SK-MEL-5 (cell line): ENCODE measurements around the gene SEMA5A. TPM values are rescaled to one million over a fixed set of nuclear protein-coding genes. Genes with fewer than 3 reads are reported as not detected.

Source experiments
- DNase-seq: peaks from one replicate; pipeline ENCODE4 v3.0.0-alpha.2; 2016; ENCODE audit warnings: low read depth, low spot score
- in situ Hi-C: cut with HindIII; loops from 2 replicates; pipeline ENCODE4 v1.10.0; 2016; ENCODE audit warnings: low sequenced_read_pairs, high pct_unique_total_duplicates, low pct_unique_long_range_greater_than_20kb
- total RNA-seq: library from RNA; depleted of rRNA; stranded (reverse); fragments of >200 nt; shearing (Covaris generic); gene quantifications from 2 replicates; pipeline ENCODE4 v1.2.3, GENCODE V29; 2014

Gene SEMA5A
- total RNA-seq, 1 experiment from 2014 or later, result 38.1 TPM

- DNase-seq, result no peak
- in situ Hi-C loops, result no loop called here
Observed at GRCh38 chr5:9169557-9169902, 376.3 kb downstream of the SEMA5A start.

- DNase-seq, result no peak
- in situ Hi-C loops, result no loop called here
Observed at GRCh38 chr5:9168791-9169556, 376.9 kb downstream of the SEMA5A start.

GRCh38 chr5:9166202-9167112, 379.4 kb downstream of the SEMA5A start:
- in situ Hi-C loops, result no loop called here
- DNase-seq, result peak; percentile 48

GRCh38 chr5:9165546-9165945, 380.3 kb downstream of the SEMA5A start:
- no peak for DNase-seq
- in situ Hi-C loops, result no loop called here

- in situ Hi-C loops, result no loop called here
- no peak for DNase-seq
Observed at GRCh38 chr5:9160747-9161146, 385.1 kb downstream of the SEMA5A start.

GRCh38 chr5:9157811-9158210, 388.1 kb downstream of the SEMA5A start:
- in situ Hi-C loops, result no loop called here
- peak; percentile 17 for DNase-seq

GRCh38 chr5:9157020-9157419, 388.9 kb downstream of the SEMA5A start:
- in situ Hi-C loops, result no loop called here
- peak; percentile 100 for DNase-seq

GRCh38 chr5:9156282-9156681, 389.6 kb downstream of the SEMA5A start:
- in situ Hi-C loops, result no loop called here
- DNase-seq, result peak; percentile 87

GRCh38 chr5:9151684-9152427, 394.0 kb downstream of the SEMA5A start:
- in situ Hi-C loops, result no loop called here
- DNase-seq, result peak; percentile 81

GRCh38 chr5:9149988-9150387, 395.9 kb downstream of the SEMA5A start:
- no peak for DNase-seq
- in situ Hi-C loops, result no loop called here

GRCh38 chr5:9148242-9148641, 397.6 kb downstream of the SEMA5A start:
- DNase-seq, result no peak
- in situ Hi-C loops, result no loop called here

- no peak for DNase-seq
- in situ Hi-C loops, result no loop called here
Observed at GRCh38 chr5:9140711-9141110, 405.2 kb downstream of the SEMA5A start.

- in situ Hi-C loops, result no loop called here
- DNase-seq, result no peak
Observed at GRCh38 chr5:9140202-9140601, 405.7 kb downstream of the SEMA5A start.

GRCh38 chr5:9139344-9139743, 406.5 kb downstream of the SEMA5A start:
- DNase-seq, result no peak
- in situ Hi-C loops, result no loop called here

GRCh38 chr5:9128136-9128535, 417.7 kb downstream of the SEMA5A start:
- in situ Hi-C loops, result no loop called here
- DNase-seq, result no peak

GRCh38 chr5:9126490-9126889, 419.4 kb downstream of the SEMA5A start:
- DNase-seq, result no peak
- in situ Hi-C loops, result no loop called here

- no peak for DNase-seq
- in situ Hi-C loops, result no loop called here
Observed at GRCh38 chr5:9125852-9126251, 420.0 kb downstream of the SEMA5A start.

- no peak for DNase-seq
- in situ Hi-C loops, result no loop called here
Observed at GRCh38 chr5:9124838-9125237, 421.0 kb downstream of the SEMA5A start.
